D721Med (cell line): ENCODE measurements around the gene SYNC.

ENCODE experiments used
- DNase-seq: peaks from one replicate; pipeline ENCODE4 v3.0.0; 2011; ENCODE audit warnings: low spot score; ENCODE audit not compliant: insufficient read length
- FAIRE-seq: peaks from 2 replicates; lab custom pipeline; 2011; peaks lifted over from hg19 to GRCh38; lab: Jason Lieb, UNC
- CTCF ChIP-seq: IDR thresholded peaks from 2 replicates; pipeline ENCODE4 v1.5.1; 2012; ENCODE audit warnings: mild to moderate bottlenecking, control low read depth; ENCODE audit not compliant: insufficient read depth; ENCODE audit errors: missing control alignments

The SYNC gene

GRCh38 chr1:32743380-32744070 lies 41.0 kb upstream of the SYNC start:
- TF ChIP-seq CTCF, result no peak
- FAIRE-seq, result no peak
- no peak for DNase-seq

GRCh38 chr1:32742956-32743355 lies 40.4 kb upstream of the SYNC start:
- DNase-seq (no peak), FAIRE-seq (no peak)
- no peak for TF ChIP-seq CTCF

- DNase-seq (no peak), FAIRE-seq (no peak)
- TF ChIP-seq CTCF, result no peak
These were observed 39.8 kb upstream of the SYNC start for GRCh38 chr1:32742199-32742947.

GRCh38 chr1:32741413-32742198 lies 39.0 kb upstream of the SYNC start:
- TF ChIP-seq CTCF, result peak; percentile 14
- DNase-seq (peak; percentile 67), FAIRE-seq (no peak)

- FAIRE-seq, result no peak
These were observed 38.5 kb upstream of the SYNC start for GRCh38 chr1:32741059-32741412.

More at GRCh38 chr1:32741059-32741412, 38.5 kb upstream of the SYNC start:
- no peak for TF ChIP-seq CTCF
- no peak for DNase-seq
